Adipose tissue (tissue), 3 donors: ENCODE measurements around the gene BACH2. TPM values are rescaled to one million over a fixed set of nuclear protein-coding genes. Genes with fewer than 3 reads are reported as not detected.

ENCODE experiments used
- H3K27ac ChIP-seq: one replicate; pipeline ENCODE4 v1.5.1; 2013; ENCODE audit warnings: low read depth, low read length
- WGBS, 3 donors: extraction: QIAGEN DNeasy Blood & Tissue Kit; methylation state at CpG; one replicate each; pipeline ENCODE4 v1.1.7; 2013; 5-methylcytosine and 5-hydroxymethylcytosine counted together
- polyA plus RNA-seq, 3 donors: library from polyadenylated mRNA; stranded (reverse); fragments of 200-250 nt; gene quantifications; one replicate each; pipeline ENCODE4 v1.2.3, GENCODE V29; 2013
- donor health status: healthy with polysubstance abuse.
- donor health status: Bipolar disorder and iron deficiency.
- donor health status: healthy.

BACH2 gene
- polyA plus RNA-seq, 3 donors = 0.52 to 0.79 (median 0.53) TPM

DNA sequence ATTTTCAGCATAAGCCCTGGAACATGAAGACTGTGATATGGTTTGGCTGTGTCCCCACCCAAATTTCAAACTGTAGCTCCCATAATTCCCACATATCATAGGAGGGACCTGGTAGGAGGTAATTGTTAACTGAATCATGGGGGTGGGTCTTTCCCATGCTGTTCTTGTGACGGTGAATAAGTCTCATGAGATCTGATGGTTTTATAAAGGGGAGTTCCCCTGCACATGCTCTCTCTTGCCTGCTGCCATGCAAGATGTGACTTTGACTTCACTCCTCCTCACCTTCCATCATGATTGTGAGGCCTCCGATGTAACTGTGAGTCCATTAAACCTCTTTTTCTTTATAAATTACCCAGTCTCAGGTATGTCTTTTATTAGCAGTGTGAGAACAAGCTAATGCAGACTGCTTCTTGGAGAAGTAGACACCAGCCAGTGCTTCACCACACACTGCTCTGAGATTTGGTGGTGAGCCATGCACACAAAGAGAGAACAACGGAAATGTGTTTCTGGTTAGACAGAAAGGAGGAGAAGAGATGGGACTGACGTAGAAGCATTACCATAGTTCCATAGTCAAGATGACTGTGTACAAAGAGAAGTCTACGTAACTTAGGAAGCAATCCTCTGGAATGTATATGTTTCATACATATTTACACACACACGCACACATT lies 97.8 kb downstream of the BACH2 start:
- H3K27ac ChIP-seq = no peak overlapping the region
- WGBS, 3 donors = 93 to 97% (median 95%) methylated on average over 6 of the region's 6 CpGs

DNA sequence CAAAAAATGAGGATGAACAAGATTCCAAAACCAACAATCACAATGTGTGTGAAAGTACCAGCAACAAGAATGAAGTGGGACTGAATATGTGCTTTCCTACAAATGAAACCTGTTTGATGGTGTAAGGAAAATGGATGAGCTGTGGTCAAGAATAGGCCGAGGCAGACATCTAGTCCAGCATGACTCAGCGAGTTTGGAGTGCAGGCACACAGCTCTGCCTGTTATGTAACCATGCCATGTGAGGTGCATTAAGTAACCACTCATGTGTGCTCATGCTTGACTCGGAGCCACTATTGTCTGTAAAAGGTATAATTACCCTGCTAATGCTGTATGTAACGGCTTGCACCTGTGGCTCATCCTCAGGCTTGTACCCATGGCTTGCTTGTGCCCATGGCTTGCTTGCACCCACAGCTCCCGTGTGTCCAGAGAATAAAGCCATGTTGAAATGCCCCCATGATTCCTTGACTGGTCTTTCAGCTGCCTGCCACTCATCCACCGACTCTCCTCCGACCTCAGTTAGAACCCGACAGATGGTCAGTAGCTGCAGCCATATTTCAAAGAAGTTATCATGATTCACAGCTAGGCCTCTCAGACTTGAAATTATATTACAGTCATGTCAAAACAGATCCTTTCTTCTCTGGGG lies 98.7 kb downstream of the BACH2 start:
- WGBS, 3 donors = 81 to 98% (median 81%) methylated on average over 8 of the region's 8 CpGs
- H3K27ac ChIP-seq = no peak overlapping the region

DNA sequence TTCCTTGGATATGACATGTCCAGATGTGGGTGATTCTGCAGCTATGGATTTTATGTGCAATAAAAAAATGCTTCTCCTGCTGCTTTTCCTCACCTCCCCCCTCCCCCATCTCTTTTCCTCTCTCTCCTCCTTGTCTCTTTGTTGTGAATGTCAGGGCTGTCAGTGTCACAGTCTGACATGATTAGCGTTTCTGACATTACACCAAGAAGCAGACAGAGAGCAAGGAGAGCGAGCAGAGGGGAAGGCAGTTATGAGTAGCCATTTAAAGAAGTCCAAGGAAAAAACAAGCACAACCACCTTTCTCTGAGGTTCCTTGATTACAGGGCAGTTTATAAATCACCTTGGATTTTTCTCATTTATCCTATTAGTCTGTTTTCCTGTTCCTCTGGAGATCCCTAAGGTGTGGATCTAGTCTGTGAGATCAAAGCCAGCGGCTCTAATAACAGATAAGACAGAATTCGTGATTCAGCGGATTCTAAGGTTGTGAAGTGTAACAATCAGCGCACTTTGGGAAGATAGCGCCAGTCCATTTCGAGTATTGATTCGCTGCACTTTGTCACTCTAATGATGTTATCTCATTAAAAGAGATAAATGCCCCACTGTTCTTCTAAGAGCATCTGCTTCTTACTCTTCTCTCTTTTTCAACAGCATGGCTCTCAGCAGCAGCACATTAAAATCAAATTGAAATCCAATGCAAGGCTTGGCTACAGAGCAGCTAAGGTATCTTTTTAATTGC lies 101.4 kb downstream of the BACH2 start:
- 78 to 92% (median 91%) methylated on average over 9 of the region's 9 CpGs for WGBS, 3 donors
- no peak overlapping the region for H3K27ac ChIP-seq

DNA sequence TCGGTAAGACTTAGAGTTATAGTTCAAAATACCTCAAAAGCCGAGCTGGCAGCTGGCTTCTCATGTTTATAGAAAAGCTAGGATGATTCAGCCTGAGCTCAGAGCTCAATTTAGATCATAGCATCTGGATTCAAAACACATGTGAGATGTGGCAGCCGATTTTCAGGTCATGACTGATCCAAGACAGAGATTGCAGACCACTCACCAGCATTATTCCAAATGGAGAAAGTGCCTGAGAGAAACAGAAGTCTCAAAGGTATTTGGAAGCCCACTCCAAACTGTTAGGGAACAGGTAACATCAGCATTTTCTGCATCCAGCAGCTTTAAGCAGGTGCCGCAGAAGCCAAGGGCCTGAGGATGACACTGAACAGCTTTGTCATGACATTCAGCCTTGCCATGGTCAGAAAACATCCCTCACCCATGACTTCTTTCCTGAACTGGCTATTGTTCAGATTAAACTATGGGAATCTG lies 102.2 kb downstream of the BACH2 start:
- 66 to 76% (median 70%) methylated on average over 4 of the region's 4 CpGs for WGBS, 3 donors
- no peak overlapping the region for H3K27ac ChIP-seq

DNA sequence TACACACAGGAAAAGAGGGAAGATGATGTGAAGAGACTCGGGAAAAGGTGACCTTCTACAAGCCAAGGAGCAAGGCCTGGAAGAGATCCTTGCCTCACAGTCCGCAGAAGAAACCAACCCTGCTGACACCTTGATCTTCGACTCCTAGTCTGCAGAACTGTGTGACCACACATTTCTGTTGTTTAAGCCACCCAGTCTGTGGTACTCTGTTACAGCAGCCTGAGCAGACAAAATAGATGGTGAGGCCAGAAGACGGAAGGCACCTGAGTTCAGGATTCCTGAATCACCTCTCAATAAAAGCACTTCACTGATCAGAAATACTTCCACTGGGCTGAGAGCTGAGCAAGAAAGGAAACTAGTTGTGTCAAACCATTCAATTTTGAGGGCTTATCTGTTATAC lies 103.3 kb downstream of the BACH2 start:
- WGBS, 3 donors = 93 to 97% (median 94%) methylated on average over 4 of the region's 4 CpGs
- no peak overlapping the region for H3K27ac ChIP-seq

DNA sequence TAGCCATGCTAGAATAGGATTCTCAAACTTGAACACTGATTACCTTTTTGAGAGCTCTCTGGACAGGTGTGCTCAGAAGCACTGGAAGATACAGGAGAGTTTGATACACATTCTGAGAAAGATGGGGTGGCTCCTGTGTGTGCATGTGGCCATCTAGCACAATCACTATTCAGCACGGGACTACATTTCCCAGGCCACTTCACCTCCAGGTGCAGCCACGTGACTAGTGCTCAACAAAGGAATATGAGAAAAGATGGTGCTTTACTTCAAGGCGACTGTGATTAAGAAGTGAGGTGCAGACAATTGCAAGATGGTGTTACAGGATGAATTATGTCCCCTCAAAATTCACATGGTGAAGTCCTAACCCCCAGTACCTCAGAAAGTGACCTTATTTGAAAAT lies 103.8 kb downstream of the BACH2 start:
- WGBS, 3 donors = 92 to 98% (median 95%) methylated on average over 3 of the region's 3 CpGs
- no peak overlapping the region for H3K27ac ChIP-seq

DNA sequence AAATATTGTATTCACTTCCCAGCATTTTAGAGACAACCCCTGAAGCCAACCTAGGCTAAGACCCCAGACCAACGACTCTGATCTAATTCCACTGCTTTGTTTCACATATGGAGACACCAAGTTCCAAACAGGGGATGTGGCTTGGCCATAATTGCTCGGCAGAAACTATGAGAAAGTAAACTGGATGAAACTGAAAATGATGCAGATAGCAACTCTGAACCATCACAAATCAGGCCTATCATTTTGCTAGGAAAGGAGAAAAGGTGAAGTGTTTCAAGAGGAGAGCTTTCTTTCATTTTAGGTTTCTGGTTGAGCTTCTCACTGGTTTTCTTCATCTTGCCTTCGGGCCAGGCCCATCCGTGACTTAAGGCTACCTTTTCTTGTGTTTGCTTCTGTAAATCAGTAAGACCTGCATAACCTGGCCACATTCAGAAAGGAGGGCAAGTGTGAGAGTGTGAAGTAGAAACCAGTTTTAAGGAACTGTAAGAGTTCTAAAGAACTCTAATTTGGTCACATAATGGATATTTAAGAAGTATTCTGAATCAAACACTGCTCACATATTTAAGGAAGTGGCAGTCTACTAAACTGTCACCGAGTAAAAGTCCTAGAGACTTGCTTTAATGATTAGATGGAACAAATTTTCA lies 105.8 kb downstream of the BACH2 start:
- WGBS, 3 donors = 74 to 81% (median 75%) methylated on average over 5 of the region's 5 CpGs
- no peak overlapping the region for H3K27ac ChIP-seq

DNA sequence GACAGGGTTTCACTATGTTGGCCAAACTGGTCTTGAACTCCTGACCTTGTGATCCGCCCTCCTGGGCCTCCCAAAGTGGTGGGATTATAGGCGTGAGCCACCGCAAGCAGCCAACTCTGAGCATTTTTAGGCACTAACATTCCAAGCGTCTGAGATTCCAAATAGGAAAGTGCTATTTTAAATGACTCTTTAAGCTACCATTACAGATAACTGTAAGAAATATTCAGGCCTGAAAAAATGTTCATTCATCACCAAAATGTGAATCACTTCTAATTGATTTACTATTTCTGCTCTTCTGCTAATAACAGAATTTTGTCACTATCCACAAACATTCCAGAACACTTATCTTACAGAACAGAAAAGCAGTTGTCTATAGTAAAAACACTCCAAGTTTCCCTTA lies 106.5 kb downstream of the BACH2 start:
- WGBS, 3 donors = 82 to 91% (median 88%) methylated on average over 4 of the region's 4 CpGs
- no peak overlapping the region for H3K27ac ChIP-seq

DNA sequence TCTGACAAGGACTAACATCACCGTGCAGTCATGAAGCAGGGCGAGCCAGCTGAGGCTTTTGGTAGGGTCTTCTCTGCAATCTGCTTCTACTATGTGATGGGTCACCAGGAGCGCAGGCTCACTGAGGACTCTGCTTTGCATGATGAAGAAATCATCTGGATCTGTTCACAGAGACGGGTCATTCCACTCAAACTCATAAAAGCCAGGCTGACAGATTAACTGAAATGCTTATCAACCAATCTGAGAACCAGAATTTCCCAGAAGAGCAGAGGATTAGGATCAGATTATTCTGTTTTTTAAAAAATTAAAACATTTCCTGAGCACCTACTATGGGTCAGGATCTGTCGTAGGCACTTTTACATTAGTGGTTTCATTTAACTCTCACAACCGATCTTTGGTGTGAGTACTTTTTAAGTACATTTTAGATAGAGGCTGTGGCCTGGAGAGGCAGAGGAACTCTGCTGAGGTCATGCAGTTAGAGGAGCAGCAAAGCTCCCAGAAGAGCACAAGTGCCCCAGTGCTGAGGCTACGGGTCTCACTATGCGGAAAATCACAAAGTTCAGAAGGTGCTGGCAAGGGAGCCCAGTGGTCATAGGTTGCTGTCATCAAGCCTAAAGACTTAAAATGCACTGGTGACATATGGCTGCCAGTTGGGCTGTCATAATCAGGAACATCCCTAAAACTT lies 109.1 kb downstream of the BACH2 start:
- WGBS, 3 donors = 58 to 77% (median 58%) methylated on average over 8 of the region's 8 CpGs

DNA sequence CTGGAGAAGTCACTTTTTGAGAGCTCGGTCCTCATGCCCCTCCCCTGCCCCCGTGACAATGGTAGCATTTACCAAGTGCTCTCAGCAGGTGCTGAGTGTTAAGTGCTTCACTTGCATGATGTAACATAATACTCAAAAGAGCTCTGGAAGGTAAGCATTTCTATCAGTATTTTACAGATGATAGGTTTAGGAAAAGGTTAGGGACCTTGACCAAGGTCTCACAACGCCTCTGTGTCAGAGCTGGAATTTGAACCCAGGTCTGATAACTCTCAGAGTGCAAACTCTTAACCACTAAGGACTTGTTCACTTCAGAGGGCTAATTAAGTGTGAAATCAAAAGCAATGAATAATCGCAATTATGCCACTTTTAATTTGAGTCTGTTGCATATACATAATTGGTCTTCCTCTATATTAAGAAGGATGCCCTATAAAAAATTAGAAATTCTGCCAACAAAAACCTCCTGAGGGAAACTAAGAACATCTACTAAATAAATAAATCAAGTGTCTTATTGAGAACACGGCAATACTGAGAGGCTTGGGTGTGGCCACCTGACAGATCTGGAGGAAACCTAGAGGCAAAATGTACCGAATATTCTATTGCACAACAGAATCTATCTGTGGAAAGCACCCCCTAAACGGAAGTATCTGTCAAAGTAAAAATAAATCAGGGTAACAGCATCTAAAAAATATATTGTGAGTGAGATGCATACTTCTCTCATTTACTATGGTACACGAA lies 109.8 kb downstream of the BACH2 start:
- H3K27ac ChIP-seq = no peak overlapping the region
- WGBS, 3 donors = 49 to 64% (median 58%) methylated on average over 8 of the region's 8 CpGs

More for the DNA sequence above, 109.1 kb downstream of the BACH2 start:
- H3K27ac ChIP-seq = no peak overlapping the region

DNA sequence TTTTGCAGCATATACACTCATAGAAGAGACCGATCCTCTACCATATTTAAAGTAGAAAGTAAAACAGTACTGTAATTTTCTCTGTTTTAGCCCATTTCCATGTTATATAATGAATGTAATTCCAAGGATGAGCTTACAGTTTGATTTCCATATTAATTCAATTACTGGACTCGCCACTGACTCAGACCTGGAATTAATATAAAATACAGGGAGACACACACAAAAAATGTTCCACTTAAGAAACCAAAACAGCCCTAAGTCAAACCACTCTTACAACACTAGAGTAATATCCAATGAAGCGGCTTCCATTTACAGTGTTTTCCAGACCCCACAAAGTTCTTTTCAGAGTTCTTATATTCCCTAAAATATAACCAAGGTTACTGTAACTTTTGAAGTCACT lies 110.6 kb downstream of the BACH2 start:
- H3K27ac ChIP-seq = no peak overlapping the region
- 96 to 99% (median 98%) methylated on average over 3 of the region's 3 CpGs for WGBS, 3 donors

DNA sequence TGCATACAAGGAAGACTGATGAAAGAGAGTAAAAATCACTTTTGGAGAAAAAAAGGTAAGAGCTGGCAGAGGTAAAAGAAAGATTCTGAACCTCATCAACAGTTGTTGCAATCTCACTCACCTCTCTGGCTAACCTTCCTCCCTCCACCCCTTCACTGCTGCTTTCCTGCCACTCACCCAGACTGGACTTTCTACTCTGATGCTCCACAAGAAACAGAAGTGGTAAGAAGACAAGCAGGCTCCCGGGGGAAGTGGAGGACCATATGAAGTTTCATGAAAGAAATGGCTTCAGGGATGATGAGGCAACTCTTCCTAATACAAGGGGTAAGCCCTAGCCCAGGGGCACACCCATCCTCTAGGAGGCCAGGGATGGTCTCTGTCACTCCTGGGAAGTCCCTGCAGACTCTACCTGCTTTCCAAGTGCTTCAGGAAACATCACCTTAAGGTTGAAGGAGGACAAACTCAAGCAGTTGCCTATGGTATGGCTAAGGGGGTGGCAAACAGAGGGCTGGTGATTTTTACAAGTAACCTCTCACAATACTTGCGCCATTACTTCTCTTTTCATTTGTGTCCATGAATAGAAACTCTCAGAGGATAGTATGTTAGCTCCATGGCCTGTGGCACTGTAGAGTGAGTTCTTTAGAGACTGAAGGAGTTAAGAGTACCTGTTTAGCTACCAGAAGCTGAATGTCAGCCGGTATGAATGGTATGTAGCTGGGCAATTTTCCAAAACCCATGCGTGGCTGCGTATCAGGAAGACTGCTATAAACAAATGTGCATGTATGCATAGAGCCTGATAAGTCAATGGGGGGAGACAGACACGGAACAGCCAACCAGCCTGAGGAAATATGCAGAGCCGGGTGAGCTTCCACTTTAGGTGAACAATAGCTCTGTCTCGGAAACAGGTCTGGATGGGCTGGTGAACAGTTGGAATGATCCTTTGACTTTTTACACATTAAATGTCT lies 112.0 kb downstream of the BACH2 start:
- 42 to 54% (median 45%) methylated on average over 8 of the region's 8 CpGs for WGBS, 3 donors
- no peak overlapping the region for H3K27ac ChIP-seq

DNA sequence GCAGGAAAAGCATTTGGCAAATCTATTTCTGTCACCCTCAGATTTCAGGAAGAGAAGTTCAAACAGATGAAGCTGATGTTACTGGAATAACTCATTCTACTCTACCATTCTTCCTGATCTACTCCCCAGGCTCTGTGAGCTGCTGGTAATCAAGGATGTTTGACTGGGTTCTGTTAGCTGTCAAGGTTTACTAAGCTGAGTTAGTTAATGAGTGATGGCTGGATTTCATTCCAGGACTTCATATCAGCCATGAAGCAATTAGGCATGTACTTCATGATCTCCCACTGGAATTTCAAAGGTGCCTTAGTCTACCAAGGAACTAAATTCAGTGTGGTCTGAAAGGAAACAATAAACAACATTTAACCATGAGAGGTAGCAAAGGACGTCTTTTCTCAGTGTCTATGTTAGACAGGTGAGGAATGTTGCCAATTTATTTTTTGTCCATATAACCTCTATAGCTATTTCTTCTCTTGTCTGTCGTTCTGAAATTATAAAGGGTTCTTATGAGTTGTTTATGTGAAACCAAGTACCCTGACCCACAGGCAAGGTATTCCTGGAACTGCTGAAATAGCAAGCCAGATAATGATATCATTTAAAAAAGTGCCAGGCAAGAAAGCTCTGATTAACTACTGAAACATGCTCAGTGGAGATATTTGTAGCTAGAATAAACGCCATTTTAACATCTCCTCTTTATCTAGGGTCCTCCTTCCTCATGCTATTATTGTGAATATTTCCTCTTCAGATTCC lies 112.9 kb downstream of the BACH2 start:
- no peak overlapping the region for H3K27ac ChIP-seq
- WGBS, 3 donors = 33 to 61% (median 49%) methylated on average over 3 of the region's 3 CpGs

DNA sequence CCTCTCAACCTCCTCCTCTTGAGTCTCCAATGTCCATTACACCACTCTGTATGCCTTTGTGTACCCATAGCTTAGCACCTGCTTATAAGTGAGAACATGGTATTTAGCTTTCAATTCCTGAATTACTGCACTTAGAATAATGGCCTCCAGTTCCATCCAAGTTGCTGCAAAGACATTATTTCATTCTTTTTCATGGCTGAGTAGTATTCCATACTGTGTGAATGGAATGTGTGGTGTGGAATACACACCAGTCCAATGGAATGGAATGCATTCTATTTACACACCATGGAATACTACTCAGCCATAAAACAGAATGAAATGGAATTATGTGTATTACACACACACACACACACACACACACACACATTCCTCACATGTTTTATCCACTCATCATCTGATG lies 116.1 kb downstream of the BACH2 start:
- H3K27ac ChIP-seq = no peak overlapping the region

DNA sequence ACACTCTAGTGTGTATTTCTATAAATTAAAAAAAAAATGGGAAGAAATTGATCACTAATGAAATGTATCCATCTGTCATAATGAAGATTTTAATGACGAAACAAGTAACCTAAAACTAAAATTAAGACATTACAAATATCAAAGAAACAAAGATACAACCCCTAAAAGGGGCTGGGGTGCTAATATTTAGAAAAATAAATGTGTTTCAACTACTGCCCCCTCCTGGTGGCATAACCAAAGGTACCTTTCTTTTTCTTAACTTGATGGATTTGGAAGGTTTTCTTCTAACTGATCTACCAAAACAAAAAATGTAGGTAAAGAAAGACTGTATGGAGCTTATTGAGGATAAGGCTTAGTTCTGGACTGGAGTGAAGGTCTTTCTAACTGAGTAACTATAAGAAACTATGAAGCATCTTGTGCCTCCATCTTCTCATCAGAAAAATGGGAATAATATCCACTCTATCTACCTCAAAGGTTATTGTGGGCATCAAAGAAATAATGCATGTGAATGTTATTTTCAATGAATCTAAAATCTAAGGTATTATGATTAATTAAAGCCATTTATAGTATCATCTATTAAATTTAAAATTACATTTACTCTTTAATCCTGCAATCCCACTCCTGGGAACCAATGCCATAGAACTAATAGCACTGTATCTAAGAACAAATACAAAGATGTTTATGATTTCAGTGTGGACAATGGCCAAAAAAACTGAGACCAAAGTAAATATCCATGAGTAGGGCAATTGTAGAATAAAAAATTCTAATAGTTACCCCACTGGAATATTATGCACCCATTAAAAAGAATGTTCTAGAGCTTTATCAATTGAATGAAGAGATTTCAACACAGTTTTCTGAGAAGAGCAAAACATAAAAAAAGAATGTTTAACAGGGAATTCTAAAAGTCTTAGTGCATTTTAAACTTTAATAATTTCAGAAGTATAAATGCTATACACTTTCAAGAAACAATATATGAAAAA lies 117.2 kb downstream of the BACH2 start:
- H3K27ac ChIP-seq = no peak overlapping the region
- WGBS, 3 donors = 94 to 100% (median 97%) methylated on average over 1 of the region's 1 CpG
